IPS-18a (cell line): ENCODE data around the gene ASB10.
A peak's percentile ranks its signal among the peaks of the same experiment; 100 is the strongest.

Experiments used
- H3K27ac ChIP-seq: one replicate; pipeline ENCODE4 v1.5.1; 2013; ENCODE audit warnings: low read length
- H3K27me3 ChIP-seq: one replicate; pipeline ENCODE4 v1.6.1; 2013; ENCODE audit warnings: mild to moderate bottlenecking, low read length; ENCODE audit not compliant: control insufficient read depth, insufficient read depth
- H3K36me3 ChIP-seq: one replicate; pipeline ENCODE4 v1.6.1; 2013; ENCODE audit warnings: low read depth, low read length; ENCODE audit not compliant: control insufficient read depth
- H3K4me1 ChIP-seq: one replicate; pipeline ENCODE4 v1.6.1; 2013; ENCODE audit warnings: low read depth, low read length; ENCODE audit not compliant: control insufficient read depth
- H3K4me3 ChIP-seq: one replicate; pipeline ENCODE4 v1.5.1; 2013; ENCODE audit warnings: low read length
- H3K9ac ChIP-seq: one replicate; pipeline ENCODE4 v1.6.1; 2013; ENCODE audit warnings: mild to moderate bottlenecking, low read length, moderate library complexity
- H3K9me3 ChIP-seq: one replicate; pipeline ENCODE4 v1.6.1; 2013; ENCODE audit warnings: low read depth, low read length; ENCODE audit not compliant: control insufficient read depth

Gene ASB10

DNA sequence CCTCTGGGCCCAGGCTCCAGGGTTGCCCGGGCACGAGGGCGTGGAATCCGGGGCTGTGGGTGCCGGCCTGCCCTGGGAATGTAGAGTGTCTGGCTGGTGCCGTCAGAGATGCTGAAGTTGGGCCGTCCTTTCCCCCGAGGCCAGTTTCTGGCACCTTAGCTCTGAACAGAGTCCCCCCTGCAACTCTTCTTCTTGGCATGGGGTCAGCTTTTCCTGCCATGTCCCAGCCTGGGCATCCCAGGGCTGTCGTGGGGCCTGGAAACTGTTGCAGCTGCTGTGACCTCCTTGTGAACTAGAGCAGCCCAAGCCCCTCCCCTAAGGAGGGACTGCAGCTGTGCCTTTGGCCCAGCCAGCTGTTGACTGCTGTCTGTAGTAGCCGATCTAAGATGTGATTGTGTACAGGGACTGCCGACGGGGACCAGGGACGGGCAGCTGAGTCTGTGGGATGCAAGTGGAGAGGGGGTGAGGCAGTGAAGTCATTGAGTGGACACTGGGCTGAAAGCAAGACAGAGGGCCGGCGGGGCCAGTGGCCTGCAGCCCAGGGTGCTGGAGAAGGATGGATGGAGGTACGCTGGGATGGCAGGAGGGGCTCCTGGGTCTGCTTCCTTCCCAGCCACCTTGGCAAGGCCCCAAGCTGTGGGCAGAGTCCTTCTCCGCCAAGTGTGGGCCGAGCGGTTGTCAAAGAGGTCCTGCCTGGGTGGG lies 55.3 kb downstream of the ASB10 start:
- Histone ChIP-seq H3K9me3 (no peaks in the 10 kb centered on the region), H3K27ac (no peak overlapping the region), H3K36me3 (peaks cover 8% of the 10 kb centered on the region), H3K4me3 (no peak overlapping the region), H3K9ac (no peak overlapping the region), H3K4me1 (peaks cover 2% of the 10 kb centered on the region), H3K27me3 (peaks cover 5% of the 10 kb centered on the region)

DNA sequence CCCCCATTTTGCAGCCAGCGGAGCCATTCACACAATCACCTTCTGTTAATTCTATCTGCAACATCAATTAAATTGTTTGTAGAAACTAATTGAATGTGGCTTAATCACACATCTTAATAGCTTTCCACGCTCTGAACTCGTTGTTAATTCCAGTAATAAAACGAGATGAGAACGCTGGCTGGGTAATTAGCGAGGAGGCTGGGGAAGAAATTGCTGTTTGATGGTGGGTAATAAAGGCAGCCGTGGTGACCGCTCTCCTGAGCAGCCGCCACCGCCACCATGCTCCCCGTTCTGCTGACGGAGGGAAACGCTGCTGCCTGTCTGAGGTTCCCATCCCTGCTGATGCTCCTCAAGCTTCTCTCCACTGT lies 55.8 kb downstream of the ASB10 start:
- Histone ChIP-seq H3K36me3 (peaks cover 8% of the 10 kb centered on the region), H3K4me3 (no peak overlapping the region), H3K27ac (no peak overlapping the region), H3K4me1 (peaks cover 3% of the 10 kb centered on the region), H3K9ac (no peak overlapping the region), H3K9me3 (no peaks in the 10 kb centered on the region), H3K27me3 (peaks cover 7% of the 10 kb centered on the region)

DNA sequence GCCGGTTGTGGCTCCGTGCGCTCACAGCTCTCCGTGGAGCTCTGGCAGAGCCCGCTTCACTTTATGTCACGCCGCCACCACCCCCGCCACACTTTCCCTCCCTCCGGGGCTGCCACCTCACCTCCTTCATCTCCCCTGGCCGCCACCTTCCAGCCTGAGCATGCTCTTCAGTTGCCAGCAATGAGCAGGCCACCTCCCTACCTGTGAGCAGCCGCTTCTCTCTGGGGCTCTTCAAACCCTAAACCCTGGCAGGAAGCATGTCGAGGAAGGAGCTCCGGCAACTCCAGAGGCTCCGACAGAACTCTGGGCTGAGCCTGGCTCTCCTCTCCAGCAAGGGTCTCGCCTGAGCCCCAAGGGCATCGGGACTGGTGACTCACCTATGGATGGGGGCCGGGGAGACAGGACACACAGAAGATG lies 56.3 kb downstream of the ASB10 start:
- Histone ChIP-seq H3K9ac (no peak overlapping the region), H3K27ac (no peak overlapping the region), H3K27me3 (peaks cover 7% of the 10 kb centered on the region), H3K4me3 (no peak overlapping the region), H3K9me3 (no peaks in the 10 kb centered on the region), H3K36me3 (peaks cover 7% of the 10 kb centered on the region), H3K4me1 (peaks cover 3% of the 10 kb centered on the region)

DNA sequence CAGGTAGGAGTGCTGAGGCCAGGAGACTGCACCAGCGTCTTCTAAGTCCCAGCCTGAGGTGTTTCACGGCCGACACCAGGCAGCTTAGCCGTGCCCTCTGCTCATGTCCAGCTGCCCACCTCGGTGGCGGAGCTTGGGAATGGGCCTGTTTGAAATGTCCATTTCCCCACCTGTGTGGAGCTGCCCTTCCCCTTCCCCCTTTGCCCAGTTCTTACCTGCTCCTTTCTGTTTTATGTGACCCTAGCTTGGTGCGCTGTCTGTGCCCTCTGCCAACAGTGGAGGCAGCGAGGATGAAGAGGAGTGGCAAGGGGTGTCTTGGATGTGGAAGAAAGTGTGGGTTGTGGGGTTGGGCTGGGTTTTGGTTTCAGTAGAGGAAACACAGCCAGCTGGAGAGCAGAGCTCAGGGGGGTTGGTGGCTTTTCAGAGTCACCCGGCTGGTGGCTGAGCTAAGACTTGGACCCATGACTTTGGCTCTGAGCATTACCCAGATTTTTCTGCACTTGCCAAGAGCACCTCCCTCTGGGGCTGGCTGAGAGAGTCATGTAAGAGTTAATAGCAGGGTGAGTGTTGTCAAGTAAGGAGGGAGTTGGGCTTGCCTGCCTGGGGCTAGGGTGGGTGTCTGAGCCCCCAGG lies 57.0 kb downstream of the ASB10 start:
- H3K27ac ChIP-seq: no peak overlapping the region
- no peaks in the 10 kb centered on the region for H3K36me3 ChIP-seq
- H3K27me3 ChIP-seq: peaks cover 9% of the 10 kb centered on the region

DNA sequence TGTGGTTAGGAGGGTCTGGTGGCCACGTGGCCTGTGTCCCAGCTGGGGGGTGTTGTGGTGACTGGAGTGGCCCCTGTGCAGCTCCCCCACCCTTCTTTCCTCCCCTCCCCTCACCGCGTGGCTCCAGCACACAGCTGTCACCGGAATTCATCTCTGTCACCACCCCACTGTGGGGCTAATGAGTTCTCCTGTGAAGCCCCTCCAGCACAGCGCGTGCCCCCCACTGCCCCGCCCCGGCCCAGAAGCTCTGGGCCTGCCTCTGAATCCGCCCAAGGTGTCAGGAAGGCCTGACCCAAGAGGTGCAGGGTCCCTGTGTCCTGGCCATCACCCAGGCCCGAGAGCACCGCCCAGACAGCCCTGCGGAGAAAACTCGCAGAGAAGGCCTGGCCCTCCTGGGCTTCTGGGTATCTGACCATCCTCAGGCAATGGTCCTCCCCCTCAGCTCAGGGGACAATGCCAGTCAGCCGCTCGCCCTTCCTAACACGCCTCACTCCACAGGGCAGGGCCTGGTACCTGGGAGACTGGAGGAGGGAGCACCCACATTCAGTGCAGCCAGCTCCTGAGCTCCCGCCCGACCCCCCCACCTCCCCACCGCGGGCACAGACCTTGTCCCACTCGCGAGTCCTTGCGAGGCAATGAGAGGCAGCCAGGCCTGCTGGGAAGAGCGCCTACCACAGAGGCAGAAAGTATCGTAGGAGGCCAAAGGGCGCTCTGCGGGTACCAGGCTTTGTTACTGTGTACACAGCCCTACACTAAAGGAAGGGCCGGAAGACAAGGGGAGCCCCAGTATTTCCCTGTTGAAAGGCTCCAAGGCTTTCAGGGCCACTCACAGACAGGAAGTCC lies 57.7 kb downstream of the ASB10 start:
- Histone ChIP-seq H3K27me3 (peaks cover 16% of the 10 kb centered on the region), H3K9me3 (no peaks in the 10 kb centered on the region), H3K4me1 (peaks cover 7% of the 10 kb centered on the region), H3K36me3 (no peaks in the 10 kb centered on the region), H3K4me3 (no peak overlapping the region), H3K9ac (no peak overlapping the region), H3K27ac (no peak overlapping the region)

More for the DNA sequence above, 57.0 kb downstream of the ASB10 start:
- H3K4me3 ChIP-seq: no peak overlapping the region
- H3K9ac ChIP-seq: no peak overlapping the region
- peaks cover 5% of the 10 kb centered on the region for H3K4me1 ChIP-seq
- H3K9me3 ChIP-seq: no peaks in the 10 kb centered on the region

DNA sequence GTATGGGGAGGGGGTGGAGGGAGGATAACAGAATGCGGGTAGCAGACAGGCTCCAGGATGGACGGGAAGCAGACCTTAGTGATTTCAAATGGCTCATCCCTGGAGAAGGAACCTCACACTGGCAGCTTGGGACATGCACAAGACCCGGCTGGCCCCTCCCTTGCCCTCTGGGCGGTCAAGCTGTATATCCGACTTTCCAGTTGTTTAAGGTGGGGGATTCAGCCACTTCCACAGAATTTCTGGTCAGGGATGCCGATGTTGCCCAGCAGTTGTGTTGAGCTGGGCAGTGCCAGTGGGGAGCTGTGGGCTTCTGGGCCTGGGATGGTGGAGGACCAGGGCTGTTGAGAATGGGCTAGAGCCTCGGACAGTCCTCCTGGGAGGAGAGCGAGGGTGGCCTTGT lies 58.3 kb downstream of the ASB10 start:
- Histone ChIP-seq H3K9ac (no peak overlapping the region), H3K27me3 (peaks cover 20% of the 10 kb centered on the region), H3K27ac (no peak overlapping the region), H3K36me3 (no peaks in the 10 kb centered on the region), H3K4me1 (peaks cover 7% of the 10 kb centered on the region), H3K9me3 (no peaks in the 10 kb centered on the region), H3K4me3 (no peak overlapping the region)

DNA sequence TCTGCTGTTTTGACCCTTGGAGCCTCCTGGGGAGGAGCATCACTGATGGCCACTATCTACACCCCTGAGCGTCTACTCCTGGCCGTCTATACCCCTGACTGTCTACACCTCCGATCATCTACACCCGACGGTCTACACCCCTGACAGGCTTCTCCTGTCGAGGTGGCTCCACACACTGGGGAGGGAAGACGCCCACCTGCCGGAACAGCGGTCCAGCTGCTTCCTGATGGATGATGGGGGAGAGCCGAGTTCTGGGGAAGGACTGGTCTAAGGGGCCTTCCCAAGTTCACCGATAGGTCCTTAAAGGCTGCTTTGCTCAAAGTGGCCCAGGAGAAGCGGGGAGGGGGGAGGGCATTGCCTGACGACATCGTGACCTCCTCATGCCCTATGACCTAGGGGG lies 58.9 kb downstream of the ASB10 start:
- H3K36me3 ChIP-seq: no peaks in the 10 kb centered on the region
- H3K27ac ChIP-seq: no peak overlapping the region
- H3K9me3 ChIP-seq: no peaks in the 10 kb centered on the region
- H3K4me1 ChIP-seq: peaks cover 7% of the 10 kb centered on the region
- H3K27me3 ChIP-seq: peaks cover 20% of the 10 kb centered on the region
- H3K9ac ChIP-seq: no peak overlapping the region
- no peak overlapping the region for H3K4me3 ChIP-seq

DNA sequence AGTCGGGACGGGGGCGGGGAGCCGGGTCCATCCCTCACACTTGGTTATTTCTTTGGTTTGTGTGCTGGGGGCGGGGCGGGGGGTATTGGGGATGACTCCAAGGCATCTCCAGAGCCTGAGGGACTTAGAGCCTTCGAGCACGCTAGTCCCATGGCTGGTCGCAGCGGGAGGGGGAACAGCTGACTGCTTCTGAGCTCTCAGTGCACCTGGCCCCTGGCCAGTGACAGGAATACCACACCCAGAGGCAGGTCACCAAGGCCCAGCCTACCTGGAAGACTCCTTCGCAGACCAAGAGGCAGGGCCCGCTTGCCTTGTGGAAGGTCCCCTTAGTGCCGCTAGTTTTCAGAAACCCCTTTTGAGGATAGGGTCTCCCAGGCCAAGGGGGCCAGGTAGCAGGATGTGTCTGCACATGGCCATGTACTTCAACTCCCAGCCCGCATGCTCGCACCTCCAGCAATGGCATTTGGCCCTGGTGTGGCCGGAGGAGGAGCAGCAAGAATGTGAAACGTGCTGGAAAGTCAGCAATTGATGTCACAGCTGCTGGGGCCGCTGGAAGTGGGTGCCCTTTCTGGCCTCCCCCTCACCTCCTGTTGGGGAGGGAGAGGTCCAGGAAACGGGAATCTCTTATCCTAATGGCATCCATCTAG lies 60.4 kb downstream of the ASB10 start:
- Histone ChIP-seq H3K27ac (no peak overlapping the region), H3K4me1 (peaks cover 7% of the 10 kb centered on the region), H3K9ac (no peak overlapping the region), H3K9me3 (no peaks in the 10 kb centered on the region), H3K4me3 (peak overlapping the region; percentile 60), H3K36me3 (no peaks in the 10 kb centered on the region), H3K27me3 (peaks cover 20% of the 10 kb centered on the region)

DNA sequence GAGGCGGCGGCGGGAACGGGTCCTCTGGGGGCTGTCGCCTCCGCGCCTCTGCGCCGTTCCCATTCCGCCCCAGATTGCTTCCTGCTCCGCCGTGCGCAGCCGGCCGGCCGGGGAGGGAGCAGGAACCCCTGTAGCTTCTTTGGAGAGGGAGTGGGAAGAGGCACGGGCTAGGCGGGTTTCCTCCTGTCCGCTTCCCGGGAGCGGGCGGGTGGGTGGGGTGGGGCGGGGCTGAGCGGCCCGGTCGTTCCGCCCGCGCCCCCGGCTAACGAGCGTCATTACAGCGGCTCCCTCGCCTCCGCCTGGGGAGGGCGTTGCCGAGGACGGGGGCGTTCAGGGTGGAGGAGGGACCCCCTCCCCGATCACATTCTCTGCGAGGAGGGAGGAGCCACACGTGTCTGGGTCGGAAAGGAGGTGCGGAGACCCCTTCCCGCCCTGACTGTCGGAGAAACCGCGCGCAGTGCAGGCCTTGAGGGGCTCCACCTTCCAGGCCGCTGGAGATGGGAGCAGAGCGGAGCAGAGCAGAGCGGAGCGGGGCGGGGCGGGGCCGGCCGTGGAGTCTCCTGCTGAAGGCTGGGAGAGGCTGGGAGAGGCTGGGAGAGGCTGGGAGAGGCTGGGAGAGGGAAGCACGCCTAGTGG lies 61.1 kb downstream of the ASB10 start:
- Histone ChIP-seq H3K4me3 (peak overlapping the region; percentile 60), H3K27me3 (peaks cover 20% of the 10 kb centered on the region), H3K9me3 (no peaks in the 10 kb centered on the region), H3K27ac (no peak overlapping the region), H3K4me1 (peaks cover 7% of the 10 kb centered on the region), H3K36me3 (no peaks in the 10 kb centered on the region), H3K9ac (no peak overlapping the region)
